ENCODE data around the gene SCN1A.

DNA sequence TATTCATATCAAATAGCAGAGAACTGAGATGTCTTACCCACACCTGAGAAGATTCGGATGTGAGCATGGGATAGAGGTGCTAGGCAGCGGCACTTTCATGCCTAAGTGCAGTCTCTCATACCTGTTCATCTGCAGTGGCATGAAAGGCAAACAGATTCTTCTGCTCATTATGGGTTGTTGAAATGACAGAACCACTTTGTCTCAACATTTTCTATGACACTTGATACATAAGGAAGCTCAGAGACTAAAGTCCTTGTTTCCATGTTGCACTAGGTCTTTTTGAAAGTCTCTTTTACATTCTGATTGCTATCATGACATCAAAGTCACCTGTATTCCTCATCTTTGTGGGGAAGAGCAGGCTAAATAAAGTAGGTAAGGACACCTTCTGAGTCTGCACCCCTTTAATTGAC is 8.0 kb upstream of the SCN1A start:
- TF ChIP-seq EZH2phosphoT487 (IDR thresholded peaks at IDR 0.05; ENCODE audit: insufficient read depth, low read depth) (no peak), EZH2 (IDR thresholded peaks at IDR 0.05; ENCODE audit: insufficient read depth, poor library complexity, severe bottlenecking) (no peak)
